ENCODE results near the gene MYBL2. TPM values are rescaled to one million over a fixed set of nuclear protein-coding genes. Genes with fewer than 3 reads are reported as not detected.

MYBL2 gene
- total and polyA plus RNA-seq, 12 donors, result 0.17 to 6.0 (median 1.0) TPM; not detected in 1

DNA sequence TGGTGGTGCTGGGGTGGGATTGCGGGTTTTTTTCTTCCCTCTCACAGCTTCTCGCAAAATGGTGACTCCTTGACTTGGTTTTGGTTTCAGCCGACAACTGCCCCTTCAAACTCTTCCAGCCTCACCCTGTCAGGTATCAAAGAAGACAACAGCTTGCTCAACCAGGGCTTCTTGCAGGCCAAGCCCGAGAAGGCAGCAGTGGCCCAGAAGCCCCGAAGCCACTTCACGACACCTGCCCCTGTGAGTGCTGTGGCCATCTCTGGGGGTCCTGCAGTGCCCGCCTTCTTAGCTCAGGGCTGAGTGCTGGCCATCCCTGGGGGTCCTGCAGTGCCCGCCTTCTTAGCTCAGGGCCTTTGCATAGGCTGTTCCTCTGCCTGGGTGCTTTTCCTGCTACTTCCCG, 48.1 kb downstream of the MYBL2 start:
- DNase-seq, result no peak
- TF ChIP-seq, protein P1, sequence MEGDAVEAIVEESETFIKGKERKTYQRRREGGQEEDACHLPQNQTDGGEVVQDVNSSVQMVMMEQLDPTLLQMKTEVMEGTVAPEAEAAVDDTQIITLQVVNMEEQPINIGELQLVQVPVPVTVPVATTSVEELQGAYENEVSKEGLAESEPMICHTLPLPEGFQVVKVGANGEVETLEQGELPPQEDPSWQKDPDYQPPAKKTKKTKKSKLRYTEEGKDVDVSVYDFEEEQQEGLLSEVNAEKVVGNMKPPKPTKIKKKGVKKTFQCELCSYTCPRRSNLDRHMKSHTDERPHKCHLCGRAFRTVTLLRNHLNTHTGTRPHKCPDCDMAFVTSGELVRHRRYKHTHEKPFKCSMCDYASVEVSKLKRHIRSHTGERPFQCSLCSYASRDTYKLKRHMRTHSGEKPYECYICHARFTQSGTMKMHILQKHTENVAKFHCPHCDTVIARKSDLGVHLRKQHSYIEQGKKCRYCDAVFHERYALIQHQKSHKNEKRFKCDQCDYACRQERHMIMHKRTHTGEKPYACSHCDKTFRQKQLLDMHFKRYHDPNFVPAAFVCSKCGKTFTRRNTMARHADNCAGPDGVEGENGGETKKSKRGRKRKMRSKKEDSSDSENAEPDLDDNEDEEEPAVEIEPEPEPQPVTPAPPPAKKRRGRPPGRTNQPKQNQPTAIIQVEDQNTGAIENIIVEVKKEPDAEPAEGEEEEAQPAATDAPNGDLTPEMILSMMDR (IDR thresholded peaks at IDR 0.05), result no peak
- no peak for TF ChIP-seq POLR2A (IDR thresholded peaks at IDR 0.05)
- Histone ChIP-seq H3K4me3 (no peak overlapping the region), H3K4me1 (replicated peaks in 1 of 2) (no peaks in the 10 kb centered on the region), H3K27ac (no peak overlapping the region), H3K27me3 (no peaks in the 10 kb centered on the region), H3K9me3 (replicated peaks in 1 of 3) (no peaks in the 10 kb centered on the region), H3K36me3 (replicated peaks in 1 of 2) (no peaks in the 10 kb centered on the region)
- WGBS, 4 donors, result 94 to 99% (median 96%) methylated on average over 7 to 9 of the region's 9 CpGs
- intact Hi-C loops (cut with DNase I), result no loop called here

DNA sequence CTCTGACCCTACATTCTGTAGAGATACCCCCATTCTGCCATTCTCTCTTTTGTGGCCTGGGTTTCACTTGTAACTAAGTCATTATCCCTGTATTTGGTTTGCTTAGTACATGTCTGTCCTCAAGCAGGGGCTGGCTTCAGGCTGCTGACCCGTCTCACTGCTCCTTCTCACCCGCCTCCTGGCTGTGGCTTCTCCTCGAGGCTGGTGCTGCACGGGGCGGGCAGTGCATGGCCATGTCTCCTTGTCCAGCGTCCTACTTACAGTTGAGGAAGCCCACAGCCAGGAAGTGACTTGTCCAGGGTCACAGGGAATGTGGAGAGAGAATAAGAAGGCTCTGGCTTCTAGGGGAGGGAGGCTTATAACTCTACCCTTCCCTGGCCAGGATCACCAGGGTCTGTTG, 48.6 kb downstream of the MYBL2 start:
- 94 to 95% (median 95%) methylated on average over 6 of the region's 6 CpGs for WGBS, 4 donors
- H3K27me3 ChIP-seq, result no peaks in the 10 kb centered on the region
- no peak overlapping the region for H3K4me3 ChIP-seq
- no peak for TF ChIP-seq POLR2A (IDR thresholded peaks at IDR 0.05)
- TF ChIP-seq, protein P1 (IDR thresholded peaks at IDR 0.05), result no peak
- no peak overlapping the region for H3K27ac ChIP-seq
- intact Hi-C loops (cut with DNase I), result no loop called here
- H3K9me3 ChIP-seq (replicated peaks in 1 of 3), result no peaks in the 10 kb centered on the region
- no peaks in the 10 kb centered on the region for H3K36me3 ChIP-seq (replicated peaks in 1 of 2)
- DNase-seq, result no peak
- no peaks in the 10 kb centered on the region for H3K4me1 ChIP-seq (replicated peaks in 1 of 2)

DNA sequence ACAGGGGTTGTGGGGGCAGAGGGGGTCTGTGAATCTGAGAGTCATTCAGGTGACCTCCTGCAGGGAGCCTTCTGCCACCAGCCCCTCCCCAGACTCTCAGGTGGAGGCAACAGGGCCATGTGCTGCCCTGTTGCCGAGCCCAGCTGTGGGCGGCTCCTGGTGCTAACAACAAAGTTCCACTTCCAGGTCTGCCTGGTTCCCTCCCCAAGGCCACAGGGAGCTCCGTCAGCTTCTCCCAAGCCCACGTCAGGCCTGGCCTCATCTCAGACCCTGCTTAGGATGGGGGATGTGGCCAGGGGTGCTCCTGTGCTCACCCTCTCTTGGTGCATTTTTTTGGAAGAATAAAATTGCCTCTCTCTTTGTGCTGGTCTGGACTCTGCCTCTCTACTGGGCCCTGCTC, 49.2 kb downstream of the MYBL2 start:
- Histone ChIP-seq H3K4me3 (no peak overlapping the region), H3K27ac (no peak overlapping the region), H3K9me3 (replicated peaks in 1 of 3) (no peaks in the 10 kb centered on the region), H3K27me3 (no peaks in the 10 kb centered on the region), H3K36me3 (replicated peaks in 1 of 2) (no peaks in the 10 kb centered on the region), H3K4me1 (replicated peaks in 1 of 2) (no peaks in the 10 kb centered on the region)
- no peak for TF ChIP-seq POLR2A (IDR thresholded peaks at IDR 0.05)
- TF ChIP-seq, protein P1 (IDR thresholded peaks at IDR 0.05), result no peak
- DNase-seq, result no peak
- intact Hi-C loops (cut with DNase I), result no loop called here
- 94 to 100% (median 95%) methylated on average over 2 to 4 of the region's 4 CpGs; no CpG with 5 or more reads in 1 of the 4 donors for WGBS, 4 donors

DNA sequence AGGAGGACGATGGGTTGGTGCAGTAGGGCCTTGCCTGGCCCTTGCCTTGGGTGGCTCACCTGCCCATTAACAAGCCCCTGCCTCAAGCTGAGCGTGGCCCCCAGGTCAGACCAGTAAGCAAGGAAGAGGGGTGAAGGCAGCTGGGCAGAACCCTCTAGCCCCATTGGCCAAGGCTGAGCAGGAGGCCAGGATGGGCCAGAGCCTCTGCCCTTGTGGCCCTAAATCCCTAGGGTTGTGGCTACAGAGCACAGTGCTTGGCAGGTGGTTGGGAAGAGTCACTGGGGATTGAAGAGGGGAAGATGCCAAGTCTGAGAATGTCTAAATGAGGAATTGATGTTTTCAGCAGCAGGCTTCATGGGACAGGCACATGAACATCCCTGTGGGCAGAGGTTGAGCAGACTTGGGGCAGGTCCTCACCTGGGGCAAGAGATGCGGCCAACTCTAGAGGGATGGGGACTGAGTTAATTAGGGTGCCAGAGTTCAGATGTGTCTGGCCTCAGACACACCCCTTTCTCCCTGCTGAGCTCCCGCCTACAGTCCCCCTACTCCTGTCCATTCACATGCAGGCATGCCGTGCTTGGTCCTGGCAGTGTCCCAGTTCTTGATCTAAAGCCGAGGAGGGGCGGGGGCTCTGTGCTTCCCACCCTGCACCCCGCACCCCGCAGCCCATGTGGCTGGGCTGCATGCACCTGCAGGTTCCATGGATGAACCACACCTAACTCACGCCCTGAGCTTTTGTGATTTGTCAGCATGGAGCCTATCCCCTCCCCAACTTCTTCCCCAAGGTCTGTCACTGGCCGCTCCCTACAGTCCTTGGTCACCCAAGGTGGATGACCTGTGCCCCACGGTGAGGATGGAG, 50.1 kb downstream of the MYBL2 start:
- no peaks in the 10 kb centered on the region for H3K36me3 ChIP-seq (replicated peaks in 1 of 2)
- no peak for TF ChIP-seq POLR2A (IDR thresholded peaks at IDR 0.05)
- TF ChIP-seq, protein P1 (IDR thresholded peaks at IDR 0.05), result no peak
- 94 to 95% (median 94%) methylated on average over 9 to 12 of the region's 12 CpGs for WGBS, 4 donors

More for the DNA sequence above, 50.1 kb downstream of the MYBL2 start:
- Histone ChIP-seq H3K27ac (no peak overlapping the region), H3K27me3 (no peaks in the 10 kb centered on the region), H3K4me1 (replicated peaks in 1 of 2) (no peaks in the 10 kb centered on the region), H3K4me3 (no peak overlapping the region), H3K9me3 (replicated peaks in 1 of 3) (no peaks in the 10 kb centered on the region)
- no peak for DNase-seq
- intact Hi-C loops (cut with DNase I), result no loop called here

Data from adrenal gland (tissue), 12 donors.